MG63 (cell line): Measurements from ENCODE around the gene NIM1K. TPM values are rescaled to one million over a fixed set of nuclear protein-coding genes. Genes with fewer than 3 reads are reported as not detected.
"Not testable (repeated sequence)": the region's sequence is repeated elsewhere in the genome, so short reads cannot be mapped to it uniquely, and the experiment has no call there.

Experiments
- DNase-seq: peaks from one replicate; pipeline ENCODE4 v3.0.0-alpha.2; 2020
- H3K27me3 ChIP-seq: fragments of 250-450 bp; sonication (Bioruptor Pico); 2 replicates; pipeline ENCODE4 v1.5.1; 2020; ENCODE audit warnings: mild to moderate bottlenecking, moderate library complexity
- H3K36me3 ChIP-seq: fragments of 250-450 bp; sonication (Bioruptor Pico); 2 replicates; pipeline ENCODE4 v1.5.1; 2020; ENCODE audit warnings: mild to moderate bottlenecking, moderate library complexity
- H3K4me3 ChIP-seq: fragments of 250-450 bp; sonication (Bioruptor Pico); 2 replicates; pipeline ENCODE4 v1.5.1; 2020; ENCODE audit warnings: mild to moderate bottlenecking, moderate library complexity
- H3K9me3 ChIP-seq: fragments of 250-450 bp; sonication (Bioruptor Pico); 2 replicates; pipeline ENCODE4 v1.5.1; 2020; ENCODE audit warnings: mild to moderate bottlenecking, moderate library complexity
- total RNA-seq: library from RNA; depleted of rRNA; stranded (reverse); fragments of >200 nt; shearing (Covaris generic); gene quantifications from 2 replicates; pipeline ENCODE4 v1.2.3, GENCODE V29; 2014; ENCODE audit warnings: low replicate concordance

NIM1K gene
- total RNA-seq, 1 experiment from 2014 or later: not detected

- Histone ChIP-seq H3K4me3 (no peak overlapping the region), H3K9me3 (no peaks in the 10 kb centered on the region), H3K36me3 (no peaks in the 10 kb centered on the region), H3K27me3 (no peaks in the 10 kb centered on the region)
- DNase-seq: no peak
Observed at GRCh38 chr5:43243270-43243669, 51.2 kb downstream of the NIM1K start.

DNA sequence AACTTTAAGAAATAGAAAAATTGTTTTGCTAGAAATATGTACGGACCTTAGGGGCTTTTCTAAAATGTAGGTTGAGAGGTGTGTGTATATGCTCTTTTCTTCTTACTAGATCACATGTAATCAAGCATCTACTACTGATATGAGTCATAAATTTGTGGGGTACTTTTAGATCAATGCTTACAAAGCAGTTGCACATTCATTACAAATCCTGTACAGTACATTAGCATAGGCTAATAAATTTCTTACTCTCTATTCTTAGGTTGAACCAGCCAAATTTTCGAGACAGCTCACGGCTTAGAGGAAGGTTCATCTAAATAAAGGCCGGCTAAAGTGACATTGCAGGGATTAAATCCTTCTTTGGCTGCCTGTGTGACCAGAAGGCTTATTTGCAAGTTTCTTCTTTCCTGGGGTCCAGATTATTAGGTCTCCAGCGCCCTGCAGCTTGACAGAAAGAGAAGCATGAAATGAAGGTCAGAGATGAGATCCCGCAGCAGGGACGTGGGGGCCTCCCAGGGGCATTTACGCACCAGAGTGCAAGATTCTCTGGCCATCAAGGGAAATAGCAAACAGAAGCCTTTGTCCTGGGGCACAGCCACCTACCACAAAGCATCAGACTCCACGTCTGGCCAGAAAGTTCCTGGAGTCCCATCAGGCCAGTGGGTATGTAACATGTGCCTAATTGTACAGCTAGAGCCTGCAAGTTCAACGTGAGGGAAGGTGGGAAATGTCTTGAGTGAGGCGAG, 53.0 kb downstream of the NIM1K start:
- no peaks in the 10 kb centered on the region for H3K27me3 ChIP-seq
- no peak overlapping the region for H3K4me3 ChIP-seq
- H3K36me3 ChIP-seq: no peaks in the 10 kb centered on the region
- no peak for DNase-seq
- H3K9me3 ChIP-seq: no peaks in the 10 kb centered on the region

GRCh38 chr5:43245724-43246385, 53.8 kb downstream of the NIM1K start:
- no peak overlapping the region for H3K4me3 ChIP-seq
- H3K9me3 ChIP-seq: no peaks in the 10 kb centered on the region
- no peaks in the 10 kb centered on the region for H3K36me3 ChIP-seq
- H3K27me3 ChIP-seq: no peaks in the 10 kb centered on the region
- no peak for DNase-seq

GRCh38 chr5:43251754-43252153, 59.7 kb downstream of the NIM1K start:
- Histone ChIP-seq H3K9me3 (no peaks in the 10 kb centered on the region), H3K36me3 (no peaks in the 10 kb centered on the region), H3K27me3 (no peaks in the 10 kb centered on the region; the same call in 1 of the 2 replicates), H3K4me3 (no peak overlapping the region)
- DNase-seq: no peak

DNA sequence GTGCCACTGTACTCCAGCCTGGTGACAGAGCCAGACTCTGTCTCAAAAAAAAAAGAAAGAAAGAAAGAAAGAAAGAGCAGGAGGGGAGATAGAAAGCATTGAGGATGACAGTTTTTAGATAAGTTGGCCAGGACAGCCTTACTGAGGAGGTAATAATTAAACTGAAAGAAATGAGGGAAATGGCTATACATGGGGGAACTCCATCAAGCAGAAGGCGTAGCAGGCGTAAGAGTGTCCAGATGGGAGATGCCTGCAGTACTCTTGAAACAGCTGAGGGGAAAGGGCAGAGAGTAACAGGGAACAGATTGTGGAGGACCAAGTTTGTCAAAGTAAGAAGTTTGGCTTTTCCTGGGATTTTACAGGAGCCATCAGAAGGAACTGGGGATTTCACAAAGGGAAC, 63.7 kb downstream of the NIM1K start:
- Histone ChIP-seq H3K27me3 (no peaks in the 10 kb centered on the region; the same call in 1 of the 2 replicates), H3K4me3 (no peak overlapping the region), H3K9me3 (no peaks in the 10 kb centered on the region), H3K36me3 (no peaks in the 10 kb centered on the region)
- no peak for DNase-seq

GRCh38 chr5:43256261-43256966, 64.4 kb downstream of the NIM1K start:
- no peak for DNase-seq
- no peaks in the 10 kb centered on the region for H3K36me3 ChIP-seq

GRCh38 chr5:43258116-43258515, 66.1 kb downstream of the NIM1K start:
- Histone ChIP-seq H3K9me3 (no peaks in the 10 kb centered on the region), H3K27me3 (no peaks in the 10 kb centered on the region)

More at GRCh38 chr5:43256261-43256966, 64.4 kb downstream of the NIM1K start:
- Histone ChIP-seq H3K27me3 (no peaks in the 10 kb centered on the region), H3K4me3 (no peak overlapping the region), H3K9me3 (no peaks in the 10 kb centered on the region)

GRCh38 chr5:43262269-43262668, 70.2 kb downstream of the NIM1K start:
- DNase-seq, H3K4me3 ChIP-seq, H3K9me3 ChIP-seq, H3K27me3 ChIP-seq, H3K36me3 ChIP-seq: not testable (repeated sequence)

More at GRCh38 chr5:43258116-43258515, 66.1 kb downstream of the NIM1K start:
- no peaks in the 10 kb centered on the region for H3K36me3 ChIP-seq
- DNase-seq: no peak
- no peak overlapping the region for H3K4me3 ChIP-seq

GRCh38 chr5:43268188-43268820, 76.3 kb downstream of the NIM1K start:
- no peak overlapping the region for H3K4me3 ChIP-seq
- no peaks in the 10 kb centered on the region for H3K36me3 ChIP-seq
- DNase-seq: no peak
- no peaks in the 10 kb centered on the region for H3K9me3 ChIP-seq
- no peaks in the 10 kb centered on the region for H3K27me3 ChIP-seq

- H3K9me3 ChIP-seq: no peaks in the 10 kb centered on the region
- no peak for DNase-seq
- H3K27me3 ChIP-seq: no peaks in the 10 kb centered on the region
- H3K36me3 ChIP-seq: no peaks in the 10 kb centered on the region
- no peak overlapping the region for H3K4me3 ChIP-seq
Observed at GRCh38 chr5:43270645-43271044, 78.6 kb downstream of the NIM1K start.

- no peaks in the 10 kb centered on the region for H3K27me3 ChIP-seq
- no peaks in the 10 kb centered on the region for H3K9me3 ChIP-seq
- DNase-seq: no peak
- no peaks in the 10 kb centered on the region for H3K36me3 ChIP-seq
- no peak overlapping the region for H3K4me3 ChIP-seq
Observed at GRCh38 chr5:43273552-43273951, 81.5 kb downstream of the NIM1K start.

GRCh38 chr5:43274435-43275114, 82.5 kb downstream of the NIM1K start:
- no peak overlapping the region for H3K4me3 ChIP-seq
- H3K9me3 ChIP-seq: no peaks in the 10 kb centered on the region
- H3K36me3 ChIP-seq: no peaks in the 10 kb centered on the region
- no peaks in the 10 kb centered on the region for H3K27me3 ChIP-seq
- no peak for DNase-seq

DNA sequence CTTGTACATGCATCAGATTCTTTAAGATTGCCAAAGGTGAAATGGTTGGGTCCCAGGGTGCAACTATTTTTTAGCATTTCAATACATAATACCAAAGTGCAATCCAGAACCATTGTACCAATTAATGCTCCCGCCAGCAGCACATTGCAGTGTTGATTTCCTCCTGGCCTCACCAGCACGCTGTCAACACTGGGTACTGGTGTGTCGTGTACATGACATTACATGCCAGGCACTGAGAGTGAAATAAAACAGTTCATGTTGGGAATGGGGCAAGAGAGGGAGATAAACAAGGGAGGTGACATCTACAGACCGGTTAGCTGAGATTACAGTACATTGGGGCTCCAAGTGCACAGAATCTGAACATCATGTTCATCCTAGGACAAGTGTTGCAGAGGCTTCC, 83.4 kb downstream of the NIM1K start:
- no peak for DNase-seq
- Histone ChIP-seq H3K4me3 (no peak overlapping the region), H3K27me3 (no peaks in the 10 kb centered on the region), H3K9me3 (no peaks in the 10 kb centered on the region), H3K36me3 (no peaks in the 10 kb centered on the region)

DNA sequence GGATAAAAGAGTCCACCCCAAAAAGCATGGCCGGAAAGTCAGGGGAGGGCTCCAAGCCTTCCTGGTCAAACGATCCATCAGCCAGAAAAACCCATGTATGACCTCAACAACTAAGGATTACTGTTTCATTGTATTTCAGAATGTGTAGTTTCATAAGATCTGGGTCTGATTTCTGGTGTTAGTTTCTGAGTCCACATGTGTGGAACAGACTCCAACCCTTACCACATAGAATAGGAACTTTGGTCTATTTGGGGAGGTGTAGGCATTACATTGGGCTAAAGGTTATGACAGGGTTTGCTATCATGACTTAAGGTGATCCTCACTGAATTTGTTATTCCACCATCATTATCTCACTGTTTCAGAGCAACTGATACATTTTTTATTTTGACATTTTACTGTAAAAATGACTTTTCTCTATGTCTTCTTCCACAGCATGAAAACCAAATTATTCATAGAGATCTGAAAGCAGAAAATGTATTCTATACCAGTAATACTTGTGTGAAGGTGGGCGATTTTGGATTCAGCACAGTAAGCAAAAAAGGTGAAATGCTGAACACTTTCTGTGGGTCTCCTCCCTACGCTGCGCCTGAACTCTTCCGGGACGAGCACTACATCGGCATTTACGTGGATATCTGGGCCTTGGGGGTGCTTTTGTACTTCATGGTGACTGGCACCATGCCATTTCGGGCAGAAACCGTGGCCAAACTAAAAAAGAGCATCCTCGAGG, 87.7 kb downstream of the NIM1K start:
- Histone ChIP-seq H3K9me3 (no peaks in the 10 kb centered on the region), H3K4me3 (no peak overlapping the region), H3K36me3 (no peaks in the 10 kb centered on the region), H3K27me3 (no peaks in the 10 kb centered on the region)
- no peak for DNase-seq

DNA sequence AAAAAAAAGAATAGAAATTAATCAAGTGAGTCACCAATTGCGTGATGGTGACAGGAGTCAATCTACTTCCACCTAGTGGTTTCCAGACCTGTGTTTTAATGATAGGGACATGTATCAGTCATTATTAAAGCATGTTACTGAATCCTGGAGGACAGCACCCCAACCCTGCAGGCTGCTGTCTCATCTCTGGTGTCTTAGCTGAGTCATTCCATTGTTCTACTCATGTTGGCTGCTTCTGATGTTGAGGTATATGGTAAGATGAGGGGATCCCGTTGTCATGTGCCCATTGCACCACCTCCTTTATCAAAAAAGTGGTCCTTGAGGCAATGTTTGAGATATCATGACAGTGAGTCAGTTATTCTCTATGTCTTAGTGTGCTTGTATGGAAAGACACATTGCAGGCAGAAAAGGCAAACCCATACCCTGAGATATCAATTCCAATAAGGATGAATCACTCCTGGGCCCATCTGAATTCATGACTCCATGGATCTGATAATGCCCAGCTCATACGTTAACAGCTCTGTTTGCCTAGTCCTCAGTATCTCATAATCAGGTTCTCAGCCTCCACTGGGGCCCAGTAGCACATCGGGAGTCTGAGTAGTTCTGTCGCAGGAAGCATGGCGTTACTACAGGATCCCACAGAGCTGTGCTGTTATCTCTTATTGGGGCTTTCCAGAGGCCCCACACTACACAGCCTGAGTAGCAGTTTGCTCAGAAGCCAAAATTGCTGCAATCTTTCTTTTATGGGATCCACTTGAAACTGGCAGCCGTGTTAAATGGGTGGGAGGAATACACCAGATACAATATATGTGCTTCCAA, 90.0 kb downstream of the NIM1K start:
- peak; percentile 1 for DNase-seq
- H3K9me3 ChIP-seq: no peaks in the 10 kb centered on the region
- no peak overlapping the region for H3K4me3 ChIP-seq
- no peaks in the 10 kb centered on the region for H3K27me3 ChIP-seq
- no peaks in the 10 kb centered on the region for H3K36me3 ChIP-seq
